IPS-NIHi11 (cell line): ENCODE results near the gene ZNF679.
"Not testable (repeated sequence)": the region's sequence is repeated elsewhere in the genome, so short reads cannot be mapped to it uniquely, and the experiment has no call there.

Experiments used
- DNase-seq: peaks from one replicate; pipeline ENCODE4 v3.0.0; 2012; ENCODE audit warnings: mixed read lengths, low spot score

Gene ZNF679

GRCh38 chr7:64310426-64310825 is 82.2 kb downstream of the ZNF679 start:
- no peak for DNase-seq

GRCh38 chr7:64312826-64313225 is 84.6 kb downstream of the ZNF679 start:
- no peak for DNase-seq

GRCh38 chr7:64313740-64314491 is 85.6 kb downstream of the ZNF679 start, which contains the start of gene ZNF736:
Gene ZNF736, plus strand, starts transcription at chr7:64313961. Its CDS starts 190 bp downstream, at chr7:64314151.
- DNase-seq = peak; percentile 66

GRCh38 chr7:64314566-64314965 is 86.3 kb downstream of the ZNF679 start:
- no peak for DNase-seq

GRCh38 chr7:64316031-64316742 is 87.9 kb downstream of the ZNF679 start:
- DNase-seq = not testable (repeated sequence)
